ENCODE data around the gene PDE4C. TPM values are rescaled to one million over a fixed set of nuclear protein-coding genes. Genes with fewer than 3 reads are reported as not detected.

PDE4C gene
- total and polyA plus RNA-seq, 9 of the 15 experiments (the other 6 are each of a cell fraction or from before 2014, with no cell fraction given), result 0.04 to 0.91 (median 0.20) TPM; not detected in 1

- TF ChIP-seq NR4A1 (CRISPR knock-in tag; IDR thresholded peaks at IDR 0.05), result no peak
- no peak for TF ChIP-seq NR4A1 (tag; IDR thresholded peaks at IDR 0.05)
Measured at GRCh38 chr19:18229474-18229873, 3.2 kb upstream of the PDE4C start (continued).

GRCh38 chr19:18227781-18228271, 1.6 kb upstream of the PDE4C start:
- no peak overlapping the region for H3K4me3 ChIP-seq
- peaks cover 5% of the 10 kb centered on the region; the same call in 1 of the 2 replicates for H4K20me1 ChIP-seq (replicated peaks; ENCODE audit: control insufficient read depth, insufficient read depth, low read length)
- DNase-seq (ENCODE audit: extremely low read depth in 1 of 4, low spot score in 3 of 4) (no peak), FAIRE-seq (no peak), ATAC-seq (no peak)
- WGBS (ENCODE audit: insufficient coverage, low coverage, missing lambda C conversion rate), result 14% methylated on average over 6 of the region's 6 CpGs
- H3K36me3 ChIP-seq (ENCODE audit: control insufficient read depth, insufficient read depth, low read length), result no peaks in the 10 kb centered on the region
- no peak overlapping the region for H3K27ac ChIP-seq (ENCODE audit: extremely low read depth, low read depth, low read length)
- no peaks in the 10 kb centered on the region; a peak in 1 of 5 replicates for H3K27me3 ChIP-seq (ENCODE audit: control insufficient read depth in 2 of 2, insufficient read depth in 2 of 2, low read length in 2 of 2)
- peak overlapping the region in 1 of 2 experiments; percentile 57; a peak in 1 of 4 replicates for H3K9ac ChIP-seq (ENCODE audit: insufficient read depth in 1 of 2, low read depth in 2 of 2, low read length in 2 of 2)
- ChIA-PET POLR2A (no interaction called here), CTCF (ENCODE audit: low intra/inter-chr PET ratio) (interaction anchor here (0.6 kb wide), 1 partner anchor 41 kb away, joined by 3 read pairs; no protein-coding TSS in a partner anchor)
- no peaks in the 10 kb centered on the region for H3K79me2 ChIP-seq (ENCODE audit: control insufficient read depth, insufficient read depth, low read length)
- peaks cover 23 to 51% of the 10 kb centered on the region in 2 experiments; a peak in 4 of 5 replicates for H3K4me1 ChIP-seq (replicated peaks in 1 of 2; ENCODE audit: control insufficient read depth in 2 of 2, insufficient read depth in 2 of 2, low read length in 2 of 2)
- intact Hi-C loops (cut with micrococcal nuclease) (no loop called here), in situ Hi-C loops (cut with MboI) (no loop called here)
- H3K9me3 ChIP-seq (replicated peaks; ENCODE audit: control insufficient read depth, insufficient read depth, low read depth, low read length), result no peaks in the 10 kb centered on the region
- no TSS peak for BruUV-seq (replicated peaks)
- H3K9me1 ChIP-seq (ENCODE audit: control insufficient read depth, insufficient read depth, low read length), result no peaks in the 10 kb centered on the region
- no peak overlapping the region for H2AFZ ChIP-seq (ENCODE audit: low read depth, low read length)
- no peak overlapping the region for H3K4me2 ChIP-seq (ENCODE audit: insufficient read depth, low read length)
- TF ChIP-seq SIRT6 (IDR thresholded peaks at IDR 0.05; ENCODE audit: low read depth, low read length) (no peak), PTBP1 (IDR thresholded peaks at IDR 0.05; ENCODE audit: low read depth, low read length) (0 out of 2 replicates have a peak, but pooled peaks have one; percentile 35), ZBTB33 (CRISPR knock-in tag; IDR thresholded peaks at IDR 0.05) (no peak), ESRRA (IDR thresholded peaks at IDR 0.05; ENCODE audit: borderline replicate concordance, low read depth) (0 out of 2 replicates have a peak, but pooled peaks have one; percentile 28), CGGBP1 (CRISPR knock-in tag; IDR thresholded peaks at IDR 0.05) (no peak), SMARCE1 (IDR thresholded peaks at IDR 0.05) (no peak), PATZ1 (CRISPR knock-in tag; IDR thresholded peaks at IDR 0.05; ENCODE audit: borderline replicate concordance) (no peak), ETV6 (IDR thresholded peaks at IDR 0.05; ENCODE audit: borderline replicate concordance in 1 of 2, low read depth in 2 of 2, low read length in 1 of 2) (no peak), ETV6 (CRISPR knock-in tag; IDR thresholded peaks at IDR 0.05; ENCODE audit: borderline replicate concordance) (no peak), U2AF1 (optimal IDR thresholded peaks at IDR 0.05; ENCODE audit: low read depth, low read length) (no peak), HOMEZ (CRISPR knock-in tag; IDR thresholded peaks at IDR 0.05) (no peak), ZNF24 (IDR thresholded peaks at IDR 0.05) (no peak), RBM25 (IDR thresholded peaks at IDR 0.05; ENCODE audit: low read depth, low read length, severe bottlenecking) (peak; percentile 71)
